ENCODE measurements around the gene MYZAP. TPM values are rescaled to one million over a fixed set of nuclear protein-coding genes. Genes with fewer than 3 reads are reported as not detected.

MYZAP gene
- total and polyA plus RNA-seq, 10 of the 15 experiments (the other 5 are each of a cell fraction or from before 2014, with no cell fraction given) = not detected

DNA sequence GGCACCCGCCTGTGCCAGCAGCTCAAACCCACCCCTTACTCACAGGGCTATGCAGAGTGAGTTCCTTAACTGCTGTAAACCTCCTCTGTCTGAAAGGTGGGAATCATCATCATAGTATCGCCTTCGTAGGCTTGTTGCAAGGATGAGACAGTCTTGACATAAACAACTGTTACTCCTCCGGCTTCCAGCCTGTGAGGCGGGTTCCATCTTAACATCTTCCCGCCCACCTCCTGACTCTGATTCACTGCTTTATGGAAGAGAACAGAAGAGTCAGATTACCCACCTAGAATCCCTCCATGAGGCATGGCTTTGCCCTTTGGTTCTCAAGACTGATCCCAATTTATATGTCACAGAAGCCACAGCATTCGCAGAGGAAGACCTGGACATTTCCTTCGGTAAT is 136.7 kb downstream of the MYZAP start:
- ChIA-PET RAD21 (ENCODE audit: unreplicated experiment) (no interaction called here), CTCF (interaction anchor here (7.3 kb wide), 1 partner anchor 132 kb away, joined by 50 read pairs; no protein-coding TSS in a partner anchor), SMC1A (ENCODE audit: uncharacterized antibody, unreplicated experiment) (no interaction called here), POLR2A (no interaction called here)
- Histone ChIP-seq H3K79me2 (ENCODE audit: control insufficient read depth, insufficient read depth, low read length) (no peaks in the 10 kb centered on the region), H3K9ac (ENCODE audit: control insufficient read depth, insufficient read depth, low read length) (no peak overlapping the region), H3K27me3 (replicated peaks in 1 of 2; ENCODE audit: control insufficient read depth in 2 of 2, insufficient read depth in 2 of 2, low read length in 1 of 2) (no peaks in the 10 kb centered on the region), H3K9me3 (replicated peaks; ENCODE audit: control insufficient read depth, insufficient read depth, low read length) (no peaks in the 10 kb centered on the region), H2AFZ (ENCODE audit: control insufficient read depth, low read depth, low read length) (no peak overlapping the region), H3K4me3 (no peak overlapping the region), H3K4me1 (ENCODE audit: control insufficient read depth, insufficient read depth, low read length) (no peaks in the 10 kb centered on the region), H3K27ac (ENCODE audit: control insufficient read depth, insufficient read depth) (no peak overlapping the region), H3K36me3 (ENCODE audit: control insufficient read depth in 2 of 2, insufficient read depth in 2 of 2, low read length in 1 of 2) (no peaks in the 10 kb centered on the region), H4K20me1 (ENCODE audit: control insufficient read depth, insufficient read depth) (no peaks in the 10 kb centered on the region), H3K4me2 (ENCODE audit: control insufficient read depth, insufficient read depth) (no peak overlapping the region)
- DNase-seq (ENCODE audit: low read depth, low spot score) (no peak), ATAC-seq (no peak), FAIRE-seq (no peak)
- no peak for TF ChIP-seq USF1 (IDR thresholded peaks at IDR 0.05; ENCODE audit: borderline replicate concordance, extremely low read length, insufficient read depth, low read depth, low read length)
- no peak for TF ChIP-seq NBN (IDR thresholded peaks at IDR 0.05)
- TF ChIP-seq SMAD1 (IDR thresholded peaks at IDR 0.05; ENCODE audit: low read depth, partially characterized antibody) = no peak
- TF ChIP-seq, protein P1, sequence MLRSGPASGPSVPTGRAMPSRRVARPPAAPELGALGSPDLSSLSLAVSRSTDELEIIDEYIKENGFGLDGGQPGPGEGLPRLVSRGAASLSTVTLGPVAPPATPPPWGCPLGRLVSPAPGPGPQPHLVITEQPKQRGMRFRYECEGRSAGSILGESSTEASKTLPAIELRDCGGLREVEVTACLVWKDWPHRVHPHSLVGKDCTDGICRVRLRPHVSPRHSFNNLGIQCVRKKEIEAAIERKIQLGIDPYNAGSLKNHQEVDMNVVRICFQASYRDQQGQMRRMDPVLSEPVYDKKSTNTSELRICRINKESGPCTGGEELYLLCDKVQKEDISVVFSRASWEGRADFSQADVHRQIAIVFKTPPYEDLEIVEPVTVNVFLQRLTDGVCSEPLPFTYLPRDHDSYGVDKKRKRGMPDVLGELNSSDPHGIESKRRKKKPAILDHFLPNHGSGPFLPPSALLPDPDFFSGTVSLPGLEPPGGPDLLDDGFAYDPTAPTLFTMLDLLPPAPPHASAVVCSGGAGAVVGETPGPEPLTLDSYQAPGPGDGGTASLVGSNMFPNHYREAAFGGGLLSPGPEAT (IDR thresholded peaks at IDR 0.05; ENCODE audit: low read depth) = no peak
- TF ChIP-seq NFYA (IDR thresholded peaks at IDR 0.05; ENCODE audit: borderline replicate concordance, low read depth, low read length) = no peak
- TF ChIP-seq SPI1 (IDR thresholded peaks at IDR 0.05; ENCODE audit: borderline replicate concordance, insufficient read depth, low read depth, low read length) = no peak
- TF ChIP-seq, protein P2, sequence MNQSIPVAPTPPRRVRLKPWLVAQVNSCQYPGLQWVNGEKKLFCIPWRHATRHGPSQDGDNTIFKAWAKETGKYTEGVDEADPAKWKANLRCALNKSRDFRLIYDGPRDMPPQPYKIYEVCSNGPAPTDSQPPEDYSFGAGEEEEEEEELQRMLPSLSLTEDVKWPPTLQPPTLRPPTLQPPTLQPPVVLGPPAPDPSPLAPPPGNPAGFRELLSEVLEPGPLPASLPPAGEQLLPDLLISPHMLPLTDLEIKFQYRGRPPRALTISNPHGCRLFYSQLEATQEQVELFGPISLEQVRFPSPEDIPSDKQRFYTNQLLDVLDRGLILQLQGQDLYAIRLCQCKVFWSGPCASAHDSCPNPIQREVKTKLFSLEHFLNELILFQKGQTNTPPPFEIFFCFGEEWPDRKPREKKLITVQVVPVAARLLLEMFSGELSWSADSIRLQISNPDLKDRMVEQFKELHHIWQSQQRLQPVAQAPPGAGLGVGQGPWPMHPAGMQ (IDR thresholded peaks at IDR 0.05; ENCODE audit: borderline replicate concordance) = no peak
- no peak for TF ChIP-seq TCF12 (IDR thresholded peaks at IDR 0.05; ENCODE audit: low read depth, low read length)
- TF ChIP-seq, protein P3, sequence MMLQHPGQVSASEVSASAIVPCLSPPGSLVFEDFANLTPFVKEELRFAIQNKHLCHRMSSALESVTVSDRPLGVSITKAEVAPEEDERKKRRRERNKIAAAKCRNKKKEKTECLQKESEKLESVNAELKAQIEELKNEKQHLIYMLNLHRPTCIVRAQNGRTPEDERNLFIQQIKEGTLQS (IDR thresholded peaks at IDR 0.05; ENCODE audit: borderline replicate concordance, extremely low read depth, low read depth, low read length) = no peak
- no peak for TF ChIP-seq TCF3 (IDR thresholded peaks at IDR 0.05; ENCODE audit: borderline replicate concordance, insufficient read depth, low read depth, low read length)
- no peak for TF ChIP-seq NFIC (IDR thresholded peaks at IDR 0.05; ENCODE audit: low read depth, low read length)
- TF ChIP-seq CREB1 (IDR thresholded peaks at IDR 0.05; ENCODE audit: low read depth) = no peak
- no TSS peak for BruUV-seq (replicated peaks)
- in situ Hi-C loops (cut with MboI) = no loop called here
- intact Hi-C loops (cut with micrococcal nuclease; ENCODE audit: unreplicated experiment) = no loop called here
- WGBS (ENCODE audit: insufficient coverage, insufficient replicate concordance, low lambda C conversion rate, missing lambda C conversion rate) = 95% methylated on average over 8 of the region's 8 CpGs

All from GM12878 (cell line).